CD4-positive, alpha-beta T cell treated with Interferon alpha-2 for 1 hour (primary cell): ENCODE measurements around the gene GPHA2.

Experiments used
- DNase-seq, 2 donors: peaks; one replicate each; pipeline ENCODE4 v3.0.0-alpha.2; 2020 to 2022

GPHA2 gene

DNA sequence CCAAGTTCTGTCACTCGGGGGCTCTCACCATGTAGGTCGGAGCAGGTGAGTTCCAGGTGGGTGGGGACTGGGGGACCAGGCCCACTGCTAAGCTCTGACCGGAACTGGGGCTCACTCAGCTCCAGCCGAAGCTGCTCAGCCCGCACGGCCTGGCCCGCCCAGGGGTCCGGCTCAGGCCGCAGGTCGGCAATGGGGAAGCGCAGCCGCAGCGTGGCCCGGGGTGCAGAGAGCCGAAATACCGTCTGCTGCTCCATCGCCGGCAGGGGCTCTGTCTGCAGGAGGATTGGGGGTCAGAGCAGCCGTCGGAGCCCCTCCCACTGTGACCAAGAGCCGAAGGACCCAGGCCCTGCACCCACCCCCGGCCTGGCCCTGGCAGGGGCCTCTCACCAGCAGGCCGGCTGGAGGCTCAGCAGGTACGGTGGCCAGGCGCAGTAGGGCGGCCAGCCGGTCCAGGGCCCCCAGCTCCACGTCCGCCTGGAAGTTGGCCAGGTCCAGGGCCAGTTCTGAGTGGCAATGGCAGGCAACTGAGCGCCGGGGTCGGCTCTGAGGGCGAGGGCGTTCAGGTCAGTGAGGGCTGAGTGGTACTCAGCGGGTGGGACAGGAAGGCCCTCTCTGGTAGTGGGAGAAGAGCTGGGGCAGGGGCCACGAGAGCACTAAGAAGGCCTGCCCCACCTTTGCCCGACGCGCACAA is 25.9 kb downstream of the GPHA2 start:
- DNase-seq, result no peak

DNA sequence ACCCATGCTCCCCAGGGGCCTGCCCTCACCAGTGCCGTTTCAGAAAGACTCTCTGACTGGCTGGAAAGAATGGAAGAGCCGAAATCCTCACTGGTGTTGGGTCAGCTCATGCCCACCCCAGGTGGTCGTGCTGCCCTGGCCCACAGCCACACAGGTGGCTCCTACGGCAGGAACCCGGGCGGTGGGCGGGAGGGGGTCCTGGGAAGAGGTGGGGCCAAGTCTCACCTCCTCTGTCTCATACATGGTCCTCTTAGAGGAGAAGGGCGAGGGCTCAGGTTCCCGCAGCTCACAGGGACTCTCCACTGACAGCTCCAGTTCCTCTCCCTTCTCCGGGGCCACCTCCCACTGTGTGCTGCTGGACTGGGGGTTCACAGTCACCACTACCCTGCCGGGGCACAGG is 26.9 kb downstream of the GPHA2 start:
- no peak for DNase-seq

DNA sequence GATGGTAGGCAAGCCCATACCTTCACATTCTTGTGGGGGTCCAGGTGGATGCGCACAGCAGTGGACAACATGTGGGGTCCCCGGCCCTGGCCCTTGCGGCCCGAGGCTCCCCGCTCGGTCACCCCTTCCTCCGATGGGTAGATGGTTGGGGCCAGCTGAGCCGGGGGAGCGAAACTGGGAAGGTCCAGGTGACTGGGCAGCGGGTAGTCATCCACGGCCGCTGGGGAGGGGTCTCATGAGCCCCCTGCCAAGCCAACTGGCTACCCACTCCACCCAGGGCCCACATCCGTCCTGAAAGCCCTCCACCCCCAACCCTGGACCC is 29.4 kb downstream of the GPHA2 start:
- no peak for DNase-seq

DNA sequence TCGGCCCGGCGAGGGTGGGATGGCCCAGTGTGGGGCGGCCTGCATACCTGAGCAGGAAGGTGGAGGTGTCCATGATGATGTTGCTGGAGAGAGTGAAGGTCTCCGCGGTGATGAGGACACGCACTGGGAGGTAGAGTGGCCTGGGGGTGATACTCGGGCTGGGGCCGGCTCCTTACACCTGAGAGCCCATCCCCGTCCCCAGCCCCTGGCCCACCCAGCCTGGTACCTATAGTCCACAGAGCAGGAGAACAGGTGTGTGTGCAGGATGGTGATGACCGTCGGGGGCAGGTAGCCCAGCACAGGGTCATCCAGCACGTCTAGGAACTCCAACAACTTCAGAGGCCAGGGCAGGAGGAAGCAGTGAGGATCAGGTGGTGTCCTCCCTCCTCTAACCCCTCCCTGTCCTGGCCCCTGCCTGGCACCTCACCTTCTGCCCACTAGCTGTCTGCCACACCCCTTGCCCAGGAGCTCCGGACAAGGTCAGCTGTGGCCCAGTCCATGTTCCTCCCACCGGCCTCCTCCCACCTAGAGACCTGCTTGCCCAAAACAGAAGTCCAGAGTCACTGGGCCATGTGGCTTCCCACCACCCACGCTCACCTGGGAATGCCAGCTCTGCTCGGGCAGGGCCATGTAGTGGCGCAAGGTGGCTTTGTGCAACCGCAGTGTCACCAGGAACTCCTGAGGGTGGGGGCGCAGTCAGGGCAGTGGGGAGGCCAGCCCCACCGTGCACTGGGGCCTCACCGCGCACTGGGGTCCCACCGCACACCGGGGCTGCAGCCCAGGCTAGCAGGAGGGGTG is 30.0 kb downstream of the GPHA2 start:
- no peak for DNase-seq

DNA sequence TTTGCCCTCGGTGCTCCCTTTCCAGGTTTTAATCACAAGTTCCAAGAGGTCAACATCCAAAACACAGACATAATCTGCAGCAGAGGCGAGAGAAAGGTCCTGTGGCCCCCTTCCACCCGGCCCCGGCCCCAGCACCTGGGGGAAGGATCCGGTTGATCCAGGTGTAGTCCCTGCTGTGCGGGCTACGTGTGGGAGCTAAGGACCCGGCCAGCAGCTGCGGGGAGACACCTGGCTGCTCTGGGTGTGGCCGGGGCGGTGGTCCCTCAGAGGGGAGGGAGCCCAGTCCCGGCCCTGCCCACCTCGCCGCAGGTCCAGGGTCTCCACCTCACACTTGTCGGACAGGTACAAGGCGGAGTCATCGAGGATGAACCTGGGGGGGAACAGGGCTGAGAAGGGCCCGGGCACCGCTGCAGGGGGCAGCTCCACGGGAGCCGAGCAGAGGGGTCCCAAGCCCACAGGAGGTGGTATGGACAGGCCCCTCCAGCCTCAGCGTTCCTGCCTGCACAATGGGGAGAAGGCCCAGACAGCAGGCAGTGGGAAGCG is 32.3 kb downstream of the GPHA2 start:
- no peak for DNase-seq

DNA sequence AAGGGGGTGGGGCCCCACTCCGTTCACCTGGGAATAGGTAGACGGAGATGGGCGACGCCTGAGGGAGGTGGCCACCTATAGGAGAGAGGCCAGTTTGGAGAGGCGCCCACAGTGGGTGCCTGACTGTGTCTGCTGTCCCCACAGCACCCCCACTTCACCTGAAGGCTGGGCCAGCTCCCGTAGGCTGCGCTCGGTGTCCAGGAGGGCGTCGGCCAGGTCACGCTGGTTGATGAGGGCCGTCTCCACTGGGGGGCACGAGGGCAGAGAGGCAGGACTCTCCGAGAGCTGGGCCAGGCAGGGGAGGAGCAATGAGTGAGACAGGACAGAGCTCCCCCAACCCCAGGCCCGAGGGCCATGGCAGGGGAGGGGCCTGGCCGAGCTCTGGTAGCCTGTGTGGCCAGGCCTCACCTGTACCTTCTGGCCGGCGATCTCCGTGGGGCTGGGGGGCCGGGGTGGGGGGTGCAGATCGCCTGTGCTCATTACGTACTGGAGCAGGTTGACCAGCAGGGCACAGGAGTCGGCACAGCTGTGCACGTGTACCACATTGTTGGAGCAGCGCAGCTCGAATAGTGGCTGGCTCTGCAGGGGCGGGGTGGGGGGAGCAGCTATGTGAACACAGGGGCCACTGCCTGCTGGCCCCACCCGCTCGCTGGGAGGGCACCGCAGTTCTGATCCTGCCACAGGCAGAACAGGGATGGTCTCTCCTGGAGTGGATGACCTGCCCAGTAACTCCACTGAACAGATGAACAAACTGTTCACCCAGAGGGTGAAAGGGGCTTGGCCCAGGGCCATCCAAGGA is 33.4 kb downstream of the GPHA2 start:
- DNase-seq, result no peak

DNA sequence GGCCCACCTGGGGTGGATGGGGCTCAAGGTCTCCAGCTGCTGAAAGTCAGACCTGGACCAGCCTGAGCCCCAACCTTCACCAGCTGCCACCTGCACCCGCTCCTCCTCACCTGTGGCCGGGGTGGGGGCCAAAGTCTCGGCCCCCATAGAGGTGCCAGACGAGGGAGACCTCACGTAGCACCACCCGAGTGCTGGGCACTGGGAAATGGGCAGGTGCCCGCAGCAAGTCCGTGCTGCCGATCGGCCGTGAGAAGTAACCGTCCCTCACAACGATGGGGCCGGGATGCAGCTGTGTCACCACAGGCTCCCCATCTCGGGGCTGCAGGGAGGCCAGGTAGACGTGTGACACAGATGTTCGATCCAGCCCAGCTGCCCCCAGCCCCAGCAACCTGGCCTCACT is 34.9 kb downstream of the GPHA2 start:
- no peak for DNase-seq

DNA sequence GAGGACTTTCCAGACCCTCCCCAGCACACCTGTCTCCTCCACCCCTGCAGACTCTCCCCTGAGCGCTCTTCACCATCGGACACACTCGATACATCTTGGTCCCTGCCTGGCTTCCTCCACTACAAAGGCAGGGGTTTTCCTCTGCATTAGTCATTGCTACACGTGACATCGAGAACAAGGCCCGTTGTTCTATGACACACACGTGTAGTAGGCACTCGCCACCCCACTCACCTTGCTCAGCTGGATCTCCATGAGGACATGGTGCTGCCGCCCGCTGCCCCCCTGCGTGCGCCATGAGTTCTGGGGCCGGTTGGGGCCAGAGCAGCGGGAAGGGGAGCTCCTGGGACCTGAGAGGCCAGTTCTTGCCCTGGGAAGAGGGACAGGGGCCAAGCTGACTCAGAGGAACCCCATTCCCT is 35.4 kb downstream of the GPHA2 start:
- peak; percentile 57 to 86 for DNase-seq

DNA sequence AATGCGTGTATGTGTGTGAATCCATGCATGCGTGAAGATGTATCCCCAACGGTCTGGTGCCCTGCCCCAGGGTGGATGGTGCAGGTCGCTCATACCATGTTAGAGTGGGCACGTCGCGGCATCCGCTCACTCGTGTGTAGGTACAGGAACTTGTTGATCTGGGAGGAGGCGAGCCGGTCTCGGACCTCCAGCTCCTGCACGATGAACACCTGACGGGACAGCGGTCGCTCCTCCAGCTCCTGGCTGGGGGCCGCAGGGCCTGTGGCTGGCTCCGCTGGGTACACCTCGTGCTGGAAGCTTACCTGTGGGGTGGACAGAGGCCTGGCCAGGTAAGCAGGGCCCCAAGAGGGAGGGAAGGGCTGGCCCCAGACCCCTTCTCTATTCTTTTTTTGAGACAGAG is 37.2 kb downstream of the GPHA2 start:
- DNase-seq, result no peak

DNA sequence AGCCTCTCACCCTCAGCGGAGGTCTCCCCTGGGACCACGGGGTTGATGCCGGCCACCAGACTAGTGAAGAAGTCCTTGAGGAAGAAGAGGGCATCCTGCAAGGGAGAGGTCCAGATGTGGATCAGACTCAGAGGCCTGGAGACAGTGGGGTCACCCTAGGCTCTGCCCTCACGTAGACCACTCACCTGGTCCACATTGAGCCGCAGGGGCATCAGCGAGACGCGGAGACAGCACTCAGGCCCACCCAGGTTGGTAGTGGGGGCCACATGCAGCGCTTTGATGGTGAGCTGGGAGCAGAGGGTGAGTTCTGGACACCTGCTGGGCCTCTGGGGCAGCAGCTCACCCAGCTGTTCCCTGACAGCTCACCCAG is 37.6 kb downstream of the GPHA2 start:
- DNase-seq, result no peak

DNA sequence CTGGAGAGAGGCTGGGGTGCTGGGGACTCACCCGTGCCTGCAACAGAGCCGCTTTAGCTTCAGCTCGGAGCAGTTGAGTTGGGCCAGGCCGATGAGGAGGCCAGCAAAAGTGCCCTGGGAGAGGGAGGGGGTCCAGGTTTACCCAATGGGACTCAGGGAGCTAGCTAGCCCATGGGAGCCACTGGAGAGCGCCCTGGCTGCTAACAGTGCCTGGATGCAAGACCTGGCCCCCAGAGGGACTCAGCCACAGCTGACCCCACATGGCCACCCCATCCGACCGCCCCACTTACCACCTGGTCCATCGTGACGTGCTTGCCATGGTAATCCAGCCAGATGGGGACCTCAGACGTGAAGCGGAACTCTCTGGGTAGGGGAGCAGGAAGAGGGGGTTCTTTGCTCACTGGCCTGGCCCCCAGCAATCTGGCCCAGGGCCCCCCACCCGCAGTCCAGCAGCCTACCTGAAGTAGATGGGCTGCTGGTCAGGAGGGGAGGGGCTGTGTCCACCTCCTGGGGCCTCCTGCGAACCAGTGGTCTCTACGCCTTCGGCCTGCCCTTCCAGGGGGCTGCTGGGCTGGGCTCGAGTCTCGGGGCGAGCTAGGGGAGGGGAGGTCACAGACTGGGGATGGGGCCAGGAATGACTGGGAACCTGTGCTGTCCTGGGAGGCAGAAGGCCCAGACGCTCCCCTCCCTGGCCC is 38.2 kb downstream of the GPHA2 start:
- no peak for DNase-seq

DNA sequence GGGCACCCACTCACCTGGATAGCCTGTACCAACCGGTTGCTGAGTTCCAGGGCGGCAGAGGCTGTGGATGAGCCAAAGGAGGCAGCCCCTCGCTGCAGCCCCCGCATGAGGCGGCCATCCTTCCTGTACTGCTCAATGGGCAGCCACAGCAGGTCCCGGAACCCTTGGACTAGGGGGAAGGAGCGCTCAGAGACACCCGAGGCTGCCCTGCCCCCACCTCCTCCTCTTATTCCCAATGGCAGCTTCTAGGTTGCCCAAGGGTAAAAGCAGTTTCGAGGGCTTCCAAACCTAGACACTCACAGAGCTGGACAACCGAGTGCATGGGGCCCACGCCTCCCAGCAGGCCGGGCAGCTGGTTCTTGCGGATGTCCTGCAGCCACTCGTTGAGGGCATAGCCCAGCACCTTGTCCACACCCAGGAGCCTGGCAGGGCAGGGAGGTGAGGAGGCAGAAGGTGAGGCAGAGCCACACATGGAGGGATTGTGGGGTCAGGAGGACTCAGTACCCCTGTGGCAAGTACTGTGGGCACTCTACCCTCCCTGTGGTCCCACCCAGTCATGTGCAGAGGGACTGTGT is 39.2 kb downstream of the GPHA2 start:
- no peak for DNase-seq

DNA sequence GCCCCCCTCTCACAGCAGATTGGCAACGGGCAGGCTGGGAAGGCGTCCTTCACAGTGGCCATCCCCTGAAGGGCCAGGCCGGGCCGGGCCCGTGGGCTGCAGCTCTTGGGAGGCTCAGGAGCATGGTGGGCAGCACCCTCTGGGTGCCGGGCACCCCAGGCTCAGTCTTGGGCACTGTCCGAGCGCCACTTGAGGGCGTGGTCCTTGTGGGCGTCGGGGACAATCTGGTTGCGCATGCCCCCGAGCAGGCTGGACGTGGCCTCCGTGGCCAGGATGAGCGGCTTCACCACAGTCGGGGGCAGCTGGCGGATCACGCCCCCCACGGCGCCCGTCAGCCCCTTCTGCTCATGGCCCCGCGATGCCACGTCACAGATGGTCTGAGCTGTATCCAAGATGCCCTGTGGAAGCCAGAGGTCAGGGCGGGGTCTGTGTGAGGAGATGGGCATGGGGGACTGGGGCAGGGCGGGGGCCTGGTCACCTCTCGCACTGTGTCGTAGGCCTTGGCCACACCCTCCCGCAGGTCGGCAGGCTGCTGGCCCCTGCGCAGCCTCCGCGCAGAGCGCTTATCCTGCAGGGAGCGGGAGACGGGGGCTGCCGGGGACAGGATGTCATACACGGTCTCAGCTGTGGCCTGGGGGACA is 40.8 kb downstream of the GPHA2 start:
- no peak for DNase-seq

DNA sequence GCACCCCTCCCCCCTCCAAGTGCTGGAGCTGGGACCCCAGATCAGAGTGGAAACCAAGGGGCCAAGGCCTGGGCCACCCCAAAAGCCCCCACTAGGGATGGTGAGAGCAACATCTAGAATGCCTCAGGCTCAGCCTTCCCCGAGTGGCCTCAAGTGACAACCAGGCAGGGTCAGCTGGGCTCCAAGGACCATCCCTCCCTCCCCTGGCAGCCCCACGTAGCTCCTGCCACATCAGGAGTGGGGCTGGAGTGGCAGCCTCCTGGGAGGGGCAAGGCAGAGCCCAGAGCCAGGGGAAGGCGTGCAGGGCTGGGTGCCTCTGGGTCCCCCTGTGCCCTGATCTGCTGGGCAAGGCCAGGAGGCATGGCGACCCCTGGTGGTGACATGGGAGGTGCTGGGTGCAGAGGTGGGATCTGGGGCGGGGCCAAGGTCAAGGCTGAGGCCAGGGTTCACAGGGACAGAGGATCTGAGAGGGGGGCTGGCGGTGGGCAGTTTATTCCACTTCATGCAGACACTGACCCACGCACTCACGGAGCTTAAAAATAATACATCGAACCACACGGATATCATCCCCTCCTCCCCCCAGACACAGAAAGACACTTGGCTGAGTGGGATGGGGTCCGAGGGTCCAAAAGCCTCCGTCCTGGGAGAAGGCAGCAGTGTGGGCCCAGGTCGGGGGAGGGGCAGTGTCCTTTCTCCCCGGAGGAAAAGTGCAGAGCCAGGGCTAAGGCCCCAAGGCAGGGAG is 41.5 kb downstream of the GPHA2 start:
- DNase-seq, result peak; percentile 87 to 91

DNA sequence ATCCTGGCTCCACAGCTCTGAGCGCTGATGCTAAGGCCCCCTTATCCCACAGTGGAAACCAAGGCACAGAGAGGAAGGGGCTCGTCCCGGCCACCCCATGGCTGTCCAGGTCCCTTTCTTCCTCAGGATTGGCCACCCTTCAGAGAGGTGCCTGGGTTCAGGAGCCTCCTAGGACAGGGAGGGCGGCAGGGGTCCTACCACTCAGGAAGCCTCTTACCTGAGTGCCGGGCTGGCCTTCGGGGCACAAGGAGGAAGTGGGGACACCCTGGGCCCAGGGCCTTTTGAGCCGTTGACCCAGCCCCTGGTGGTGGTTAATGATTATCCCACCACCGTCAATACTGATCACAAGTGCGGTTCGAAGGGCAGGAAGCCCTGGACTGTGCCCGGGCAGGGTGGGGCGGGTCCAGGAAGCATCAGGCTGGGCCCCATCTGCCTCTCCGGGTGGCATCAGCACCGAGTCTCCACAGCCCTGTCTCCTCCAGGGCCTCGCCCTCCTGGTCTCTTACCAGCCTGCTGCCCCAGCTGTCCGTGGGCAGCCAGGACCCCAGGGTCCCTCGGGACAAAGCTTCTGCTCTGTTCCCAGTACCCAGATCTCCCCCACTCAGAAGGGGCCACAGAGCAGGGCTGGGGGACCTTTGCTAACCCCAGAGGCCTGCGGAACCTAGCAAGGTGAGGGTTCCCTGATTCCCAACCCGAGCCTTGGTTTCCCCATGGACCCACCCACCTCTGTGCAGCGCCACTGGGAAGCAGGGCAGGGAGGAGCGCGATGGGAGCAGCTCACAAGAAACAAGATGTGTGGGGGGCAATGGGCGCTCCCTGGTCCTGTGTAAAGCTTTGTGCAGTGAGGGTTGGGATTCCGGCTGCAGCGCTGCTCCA is 42.3 kb downstream of the GPHA2 start:
- no peak for DNase-seq

DNA sequence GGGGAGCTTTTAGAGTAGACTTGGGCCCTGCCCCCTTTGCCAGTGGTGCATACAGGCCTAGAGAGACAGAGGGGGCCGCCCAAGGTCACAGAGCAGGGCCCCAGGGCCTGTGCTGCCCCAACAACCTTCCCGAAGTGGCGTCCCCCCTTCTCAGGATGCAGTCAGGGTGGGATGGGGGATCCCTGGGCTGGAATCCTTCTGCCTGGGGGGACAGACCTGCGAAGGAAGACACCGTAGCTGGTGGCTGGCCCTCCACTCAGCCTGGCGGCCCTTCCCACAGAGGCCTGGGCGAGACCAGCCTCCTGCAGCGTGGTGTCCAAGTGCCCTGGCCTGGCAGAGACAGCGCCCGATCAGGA is 42.9 kb downstream of the GPHA2 start:
- DNase-seq, result no peak

DNA sequence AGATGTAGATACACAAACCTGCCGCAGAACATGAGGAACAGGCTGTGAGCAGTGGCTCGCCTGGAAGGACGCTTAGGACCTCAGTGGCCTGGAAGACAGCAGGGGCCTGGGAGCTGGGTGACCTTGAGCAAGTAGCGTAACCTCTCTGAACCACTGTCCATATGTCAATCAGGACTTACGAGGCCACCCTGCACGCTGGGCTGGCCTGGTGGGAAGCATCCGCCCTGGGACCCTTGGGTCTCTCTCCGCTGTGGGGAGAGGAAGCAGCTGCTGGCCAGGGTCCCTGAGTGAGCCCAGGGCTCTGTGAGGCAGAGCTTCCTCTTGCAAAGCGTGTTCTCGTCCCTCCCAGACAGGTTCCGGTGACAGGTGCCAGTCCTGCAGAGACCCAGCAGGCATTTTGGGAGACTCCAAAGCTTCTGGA is 43.3 kb downstream of the GPHA2 start:
- no peak for DNase-seq

DNA sequence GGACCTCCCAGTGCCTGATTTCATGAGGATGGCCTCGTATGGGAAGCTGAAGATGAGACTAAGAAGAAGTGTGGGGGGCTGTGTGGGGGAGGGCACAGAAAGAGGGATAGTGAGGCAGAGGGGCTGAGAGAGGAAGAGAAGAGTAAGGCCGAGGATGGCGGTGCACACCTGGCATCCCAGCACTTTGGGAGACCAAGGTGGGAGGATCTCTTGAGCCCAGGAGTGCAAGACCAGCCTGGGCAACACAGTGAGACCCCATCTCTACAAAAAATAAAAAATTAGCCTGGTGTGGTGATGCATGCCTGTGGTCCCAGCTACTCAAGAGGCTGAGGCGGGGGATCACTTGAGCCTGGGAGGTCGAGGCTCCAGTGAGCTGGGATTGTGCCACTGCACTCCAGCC is 43.8 kb downstream of the GPHA2 start:
- no peak for DNase-seq

DNA sequence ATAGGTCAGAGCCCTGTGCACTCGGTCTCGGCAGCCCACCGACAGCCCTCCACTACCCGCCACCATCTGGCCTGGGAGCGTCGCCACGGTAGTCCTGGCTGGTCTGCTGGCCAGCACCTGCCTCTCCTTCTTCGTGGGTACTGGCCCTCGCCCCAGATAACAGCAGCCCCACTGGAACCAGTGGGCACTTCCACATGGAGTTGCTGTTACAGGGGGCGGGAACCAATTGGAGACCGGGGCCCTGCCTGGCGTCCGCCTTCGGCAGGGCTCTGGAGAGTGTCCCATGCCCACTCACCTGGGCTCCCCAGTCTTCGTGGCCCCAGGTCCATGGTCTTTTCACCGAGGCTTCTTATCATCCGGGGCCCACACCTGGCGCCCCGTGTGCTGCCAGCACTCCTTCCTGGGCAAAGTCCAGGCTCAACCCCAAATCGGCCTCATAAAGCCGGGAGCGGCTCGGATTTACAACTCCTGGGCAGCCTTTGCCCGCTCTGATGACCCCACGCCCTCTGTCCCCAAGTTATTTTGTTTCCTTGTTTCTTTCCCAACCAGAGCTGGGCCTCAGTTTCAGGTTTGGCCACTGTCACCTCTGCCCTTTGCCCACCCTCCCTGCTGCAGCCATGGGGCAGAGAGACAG is 44.4 kb downstream of the GPHA2 start:
- no peak for DNase-seq

DNA sequence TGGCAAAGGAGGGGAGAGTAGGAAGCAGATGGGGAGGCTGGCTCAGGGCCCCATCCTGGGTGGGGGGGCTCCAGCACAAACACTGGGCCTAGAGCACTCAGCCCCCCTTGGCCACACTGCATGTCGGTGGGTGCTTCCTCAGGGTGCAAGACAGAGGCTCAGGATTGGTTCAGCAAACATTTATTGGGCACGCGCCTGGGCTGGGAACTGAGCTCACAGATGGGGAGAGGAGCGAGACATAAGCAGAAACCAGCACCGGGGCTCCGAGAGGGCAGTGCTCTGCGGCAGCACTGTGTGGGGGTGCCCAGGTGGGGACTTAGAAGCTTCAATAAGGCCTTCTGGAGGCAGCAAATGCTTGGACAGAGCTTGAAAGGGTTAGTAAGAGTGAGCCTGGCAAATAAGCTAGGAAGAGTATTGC is 45.2 kb downstream of the GPHA2 start:
- no peak for DNase-seq
